Gastrocnemius medialis (tissue), 4 donors: ENCODE data around the gene MAN1C1. TPM values are rescaled to one million over a fixed set of nuclear protein-coding genes. Genes with fewer than 3 reads are reported as not detected.
A peak's percentile ranks its signal among the peaks of the same experiment; 100 is the strongest.

ENCODE experiments used
- ATAC-seq, 2 donors: fragments of 150-250 bp; one replicate each; pipeline ENCODE4 v1.9.1; 2016
- DNase-seq, 2 donors: peaks; one replicate each; pipeline ENCODE4 v3.0.0-alpha.2; 2019
- H3K27ac ChIP-seq, 4 donors: fragments of 200-600 bp; sonication (generic); 1 replicate in 1 of 4; 2 replicates in 3 of 4; pipeline ENCODE4 v1.5.1; 2016 to 2018; ENCODE audit warnings: mild to moderate bottlenecking in 2 of 4, moderate library complexity in 1 of 4
- H3K27me3 ChIP-seq, 3 donors: fragments of 200-600 bp; sonication (generic) in 2 of 3; 1 replicate in 1 of 3; 2 replicates in 2 of 3; pipeline versions ENCODE4 v1.5.1 to v1.6.0; 2016 to 2019; ENCODE audit warnings: mild to moderate bottlenecking in 1 of 3, moderate library complexity in 1 of 3
- H3K36me3 ChIP-seq, 2 donors: fragments of 200-600 bp; sonication (generic) in 1 of 2; one replicate each; pipeline ENCODE4 v1.5.1; 2017 to 2018
- H3K4me1 ChIP-seq, 2 donors: fragments of 200-600 bp; sonication (generic) in 1 of 2; one replicate each; pipeline ENCODE4 v1.5.1; 2016 to 2017; ENCODE audit warnings: mild to moderate bottlenecking in 2 of 2
- H3K4me3 ChIP-seq, 4 donors: fragments of 200-600 bp; sonication (generic) in 3 of 4; 1 replicate in 1 of 4; 2 replicates in 3 of 4; pipeline ENCODE4 v1.5.1; 2016 to 2019; ENCODE audit warnings: mild to moderate bottlenecking in 2 of 4
- H3K9me3 ChIP-seq, 3 donors: fragments of 200-600 bp; sonication (generic) in 2 of 3; 1 replicate in 1 of 3; 2 replicates in 2 of 3; pipeline ENCODE4 v1.5.1; 2016 to 2019
- CTCF ChIP-seq, 5 experiments: fragments of 450-650 bp in 3 of 5; fragments of 200-600 bp in 2 of 5; sonication (generic) in 2 of 5; IDR thresholded peaks in 4 of 5; conservative IDR thresholded peaks in 1 of 5; 1 replicate in 4 of 5; 2 replicates in 1 of 5; pipeline ENCODE4 v1.5.1; 2016 to 2019; ENCODE audit warnings: antibody characterized with exemption in 5 of 5, mild to moderate bottlenecking in 3 of 5, moderate library complexity in 3 of 5
- POLR2A ChIP-seq, 2 donors: fragments of 450-650 bp; IDR thresholded peaks; one replicate each; pipeline ENCODE4 v1.6.1; 2017; ENCODE audit warnings: antibody characterized with exemption in 2 of 2, mild to moderate bottlenecking in 2 of 2, moderate library complexity in 2 of 2
- in situ Hi-C, 4 donors: fragments of 200-750 bp; cut with MboI; loops; one replicate each; pipeline versions ENCODE4 v1.15.0 to v1.8.0; 2017; ENCODE audit warnings: low sequenced_read_pairs in 4 of 4
- intact Hi-C: fragments of 100-400 bp; cut with DNase I; formaldehyde crosslinking; loops from one replicate; pipeline ENCODE4 v1.15.1; 2023; ENCODE audit warnings: low total_unique reads
- total RNA-seq, 4 donors: library from RNA; depleted of rRNA; stranded (reverse); fragments of >200 nt; gene quantifications; one replicate each; pipeline versions ENCODE4 v1.1.0 to v1.2.3, GENCODE V29; 2016

The MAN1C1 gene
- total RNA-seq, 4 donors from 2014 or later: 2.0 to 4.4 (median 2.5) TPM

- no peak overlapping the region for H3K4me3 ChIP-seq
- H3K9me3 ChIP-seq: no peaks in the 10 kb centered on the region
- ATAC-seq: peak in 1 of 2 donors; percentile 13
- H3K27me3 ChIP-seq: no peaks in the 10 kb centered on the region
- H3K27ac ChIP-seq: peak overlapping the region in 3 of 4 donors; percentile 9 to 46 (median 33)
- no peak for DNase-seq
- intact Hi-C loops: no loop called here
- in situ Hi-C loops: loop anchor here in 1 of 4 donors (25.0 kb wide), 1 partner anchor 115 kb away; the partner anchor contains the start of gene MAN1C1
- TF ChIP-seq CTCF (IDR thresholded peaks at IDR 0.05 in 4 of 5, conservative IDR thresholded peaks at IDR 0.05 in 1 of 5) (no peak), POLR2A (IDR thresholded peaks at IDR 0.05) (no peak)
- peaks cover 21 to 24% of the 10 kb centered on the region in 2 donors for H3K4me1 ChIP-seq
- no peaks in the 10 kb centered on the region for H3K36me3 ChIP-seq
Measured at GRCh38 chr1:25727088-25727487, 110.5 kb downstream of the MAN1C1 start.

GRCh38 chr1:25727635-25728286 lies 111.2 kb downstream of the MAN1C1 start:
- Histone ChIP-seq H3K9me3 (no peaks in the 10 kb centered on the region), H3K4me3 (no peak overlapping the region), H3K27me3 (no peaks in the 10 kb centered on the region), H3K4me1 (peaks cover 21 to 24% of the 10 kb centered on the region in 2 donors), H3K27ac (peak overlapping the region in 3 of 4 donors; percentile 31 to 46 (median 33)), H3K36me3 (no peaks in the 10 kb centered on the region)
- intact Hi-C loops (no loop called here), in situ Hi-C loops (loop anchor here in 1 of 4 donors (25.0 kb wide), 1 partner anchor 115 kb away; the partner anchor contains the start of gene MAN1C1)
- DNase-seq (peak; percentile 21 to 34), ATAC-seq (peak; percentile 40 to 61)
- TF ChIP-seq POLR2A (IDR thresholded peaks at IDR 0.05): no peak
- TF ChIP-seq CTCF (IDR thresholded peaks at IDR 0.05 in 4 of 5, conservative IDR thresholded peaks at IDR 0.05 in 1 of 5): no peak

DNA sequence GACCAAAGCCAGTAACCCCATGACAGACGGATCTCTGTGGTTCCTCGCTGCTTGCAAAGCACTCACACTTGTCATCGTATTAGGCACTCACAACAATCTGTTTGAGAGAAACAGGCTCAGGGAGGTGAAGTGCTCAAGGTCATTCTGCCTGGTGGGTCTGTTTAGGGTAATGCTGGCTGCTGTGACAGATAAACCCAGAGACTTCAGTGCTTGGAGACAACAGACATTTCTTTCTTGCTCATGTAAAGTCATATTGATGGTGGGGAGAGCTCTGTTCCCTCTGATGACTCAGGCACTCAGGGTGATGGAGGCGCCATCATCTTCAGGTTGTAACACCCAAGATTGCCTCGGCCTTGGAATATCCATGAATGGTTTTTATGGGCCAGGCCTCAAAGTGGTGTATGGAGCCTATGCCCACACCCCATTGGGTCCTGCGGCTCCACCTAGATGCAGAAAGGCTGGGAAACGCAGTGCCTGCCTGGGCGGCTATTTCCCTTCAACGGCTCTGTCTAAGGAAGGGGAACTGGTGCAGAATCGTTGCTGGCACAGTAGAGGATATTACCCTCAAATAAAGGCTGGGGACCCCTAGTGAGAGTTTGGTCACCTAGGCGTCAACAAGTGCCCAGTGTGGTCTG lies 111.8 kb downstream of the MAN1C1 start:
- peaks cover 21 to 24% of the 10 kb centered on the region in 2 donors for H3K4me1 ChIP-seq
- no peaks in the 10 kb centered on the region for H3K27me3 ChIP-seq
- DNase-seq: no peak
- intact Hi-C loops: no loop called here
- H3K36me3 ChIP-seq: no peaks in the 10 kb centered on the region
- in situ Hi-C loops: loop anchor here in 1 of 4 donors (25.0 kb wide), 1 partner anchor 116 kb away; the partner anchor contains the start of gene MAN1C1
- H3K9me3 ChIP-seq: no peaks in the 10 kb centered on the region
- no peak for ATAC-seq
- TF ChIP-seq POLR2A (IDR thresholded peaks at IDR 0.05) (no peak), CTCF (IDR thresholded peaks at IDR 0.05 in 4 of 5, conservative IDR thresholded peaks at IDR 0.05 in 1 of 5) (no peak)
- peak overlapping the region in 3 of 4 donors; percentile 22 to 33 (median 31) for H3K27ac ChIP-seq
- H3K4me3 ChIP-seq: no peak overlapping the region

- in situ Hi-C loops: loop anchor here in 1 of 4 donors (25.0 kb wide), 1 partner anchor 117 kb away; the partner anchor contains the start of gene MAN1C1
- ATAC-seq (no peak), DNase-seq (no peak)
- peaks cover 21 to 24% of the 10 kb centered on the region in 2 donors for H3K4me1 ChIP-seq
- intact Hi-C loops: no loop called here
- no peaks in the 10 kb centered on the region for H3K27me3 ChIP-seq
- H3K4me3 ChIP-seq: no peak overlapping the region
- H3K36me3 ChIP-seq: no peaks in the 10 kb centered on the region
- H3K27ac ChIP-seq: no peak overlapping the region
- no peaks in the 10 kb centered on the region for H3K9me3 ChIP-seq
- TF ChIP-seq POLR2A (IDR thresholded peaks at IDR 0.05): no peak
- no peak for TF ChIP-seq CTCF (IDR thresholded peaks at IDR 0.05 in 4 of 5, conservative IDR thresholded peaks at IDR 0.05 in 1 of 5)
Measured at GRCh38 chr1:25729045-25729444, 112.5 kb downstream of the MAN1C1 start.
